ENCODE data around the gene MREG. TPM values are rescaled to one million over a fixed set of nuclear protein-coding genes. Genes with fewer than 3 reads are reported as not detected.
A peak's percentile ranks its signal among the peaks of the same experiment; 100 is the strongest.

The MREG gene
- total RNA-seq, 1 donor from 2014 or later, result 9.1 TPM

GRCh38 chr2:216031960-216032689, 18.8 kb upstream of the MREG start:
- no peak overlapping the region for H3K4me3 Mint-ChIP-seq
- DNase-seq (ENCODE audit: low read depth, low spot score), result no peak
- H3K36me3 Mint-ChIP-seq (ENCODE audit: low read depth), result peaks cover 3% of the 10 kb centered on the region
- TF ChIP-seq CTCF (conservative IDR thresholded peaks at IDR 0.05), result no peak
- H3K4me1 Mint-ChIP-seq, result peaks cover 22% of the 10 kb centered on the region
- no peaks in the 10 kb centered on the region for H3K9me3 Mint-ChIP-seq
- no peaks in the 10 kb centered on the region for H3K27me3 Mint-ChIP-seq (ENCODE audit: low read depth)
- no peak overlapping the region for H3K27ac Mint-ChIP-seq (ENCODE audit: unreplicated experiment)

- Mint-ChIP-seq H3K27me3 (ENCODE audit: low read depth) (no peaks in the 10 kb centered on the region), H3K4me3 (no peak overlapping the region), H3K27ac (ENCODE audit: unreplicated experiment) (no peak overlapping the region), H3K9me3 (no peaks in the 10 kb centered on the region), H3K4me1 (peaks cover 22% of the 10 kb centered on the region), H3K36me3 (ENCODE audit: low read depth) (peaks cover 3% of the 10 kb centered on the region)
- no peak for TF ChIP-seq CTCF (conservative IDR thresholded peaks at IDR 0.05)
- no peak for DNase-seq (ENCODE audit: low read depth, low spot score)
These were observed 16.9 kb upstream of the MREG start for GRCh38 chr2:216030216-216030615.

GRCh38 chr2:216029416-216030129, 16.2 kb upstream of the MREG start:
- Mint-ChIP-seq H3K4me1 (peaks cover 22% of the 10 kb centered on the region), H3K36me3 (ENCODE audit: low read depth) (peaks cover 3% of the 10 kb centered on the region), H3K4me3 (no peak overlapping the region), H3K9me3 (no peaks in the 10 kb centered on the region), H3K27ac (ENCODE audit: unreplicated experiment) (no peak overlapping the region), H3K27me3 (ENCODE audit: low read depth) (no peaks in the 10 kb centered on the region)
- no peak for DNase-seq (ENCODE audit: low read depth, low spot score)
- no peak for TF ChIP-seq CTCF (conservative IDR thresholded peaks at IDR 0.05)

- no peaks in the 10 kb centered on the region for H3K27me3 Mint-ChIP-seq (ENCODE audit: low read depth)
- no peaks in the 10 kb centered on the region for H3K36me3 Mint-ChIP-seq (ENCODE audit: low read depth)
- no peak for DNase-seq (ENCODE audit: low read depth, low spot score)
- TF ChIP-seq CTCF (conservative IDR thresholded peaks at IDR 0.05), result no peak
- no peak overlapping the region for H3K4me3 Mint-ChIP-seq
- H3K9me3 Mint-ChIP-seq, result no peaks in the 10 kb centered on the region
- H3K27ac Mint-ChIP-seq (ENCODE audit: unreplicated experiment), result no peak overlapping the region
- no peaks in the 10 kb centered on the region for H3K4me1 Mint-ChIP-seq
These were observed 11.5 kb upstream of the MREG start for GRCh38 chr2:216024779-216025336.

- peak; percentile 73 for TF ChIP-seq CTCF (conservative IDR thresholded peaks at IDR 0.05)
- no peak overlapping the region for H3K27ac Mint-ChIP-seq (ENCODE audit: unreplicated experiment)
- H3K4me3 Mint-ChIP-seq, result no peak overlapping the region
- H3K36me3 Mint-ChIP-seq (ENCODE audit: low read depth), result peaks cover 2% of the 10 kb centered on the region
- H3K4me1 Mint-ChIP-seq, result no peaks in the 10 kb centered on the region
- H3K27me3 Mint-ChIP-seq (ENCODE audit: low read depth), result no peaks in the 10 kb centered on the region
- H3K9me3 Mint-ChIP-seq, result no peaks in the 10 kb centered on the region
- peak; percentile 36 for DNase-seq (ENCODE audit: low read depth, low spot score)
These were observed 9.8 kb upstream of the MREG start for GRCh38 chr2:216023055-216023648.

All from neural crest cell (in vitro differentiated cells).